Activated CD8-positive, alpha-beta memory T cell treated with anti-CD3 and anti-CD28 coated beads, Interleukin-2, amount 50 U/mL, for 48 hours (primary cell): ENCODE results near the gene LRRFIP1.
"Not testable (repeated sequence)": the region's sequence is repeated elsewhere in the genome, so short reads cannot be mapped to it uniquely, and the experiment has no call there.

Experiments used
- DNase-seq: peaks from one replicate; pipeline ENCODE4 v3.0.0-alpha.2; 2020

LRRFIP1 gene

DNA sequence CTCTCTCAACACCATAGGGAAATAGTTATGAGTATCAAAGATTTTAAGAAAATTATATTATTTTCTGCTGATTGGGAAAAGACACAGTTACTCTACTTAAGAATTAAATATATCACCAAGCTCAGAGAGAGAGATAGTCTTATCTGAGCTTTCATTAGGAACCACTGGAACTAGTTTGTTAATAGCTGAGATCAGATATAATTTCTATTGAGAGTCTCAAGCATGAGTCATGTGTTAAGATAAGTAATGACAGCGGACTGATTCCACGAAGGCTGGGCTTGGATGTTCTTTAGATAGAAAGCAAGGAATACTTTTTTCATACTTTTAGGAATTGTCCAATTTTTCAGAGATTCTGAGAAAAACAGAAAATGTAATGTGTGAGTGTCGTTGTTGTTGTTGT lies 126.8 kb downstream of the LRRFIP1 start:
- no peak for DNase-seq

DNA sequence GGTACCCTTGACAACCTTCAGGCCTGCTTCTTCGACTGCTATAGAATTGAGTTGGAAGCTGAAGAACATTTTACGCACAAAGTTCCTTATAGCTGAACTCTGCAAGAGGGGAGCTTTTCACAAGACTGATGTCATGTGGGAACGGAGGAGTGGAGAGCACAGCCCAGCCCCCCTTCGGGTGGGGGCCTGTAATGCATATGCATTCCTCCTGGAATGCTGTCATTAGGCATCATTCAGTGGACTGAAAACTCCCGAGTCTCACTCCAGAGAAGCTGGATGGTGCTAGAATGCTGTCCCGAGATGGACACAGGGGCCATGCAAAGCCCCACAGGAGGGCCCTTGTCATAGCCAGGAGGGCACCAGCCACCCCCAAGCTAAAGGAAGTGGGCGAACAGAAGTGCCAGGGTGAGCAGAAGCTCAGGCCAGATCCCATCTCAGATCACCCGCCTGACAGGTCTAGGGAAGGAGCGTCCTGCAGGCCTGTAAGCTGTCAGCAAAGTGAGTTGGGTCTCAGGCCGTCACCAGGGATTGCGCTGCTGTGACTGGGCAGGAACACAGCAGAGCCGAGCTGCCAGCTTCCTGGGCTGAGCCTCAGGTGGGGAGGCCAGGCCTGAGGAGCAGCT lies 127.3 kb downstream of the LRRFIP1 start:
- DNase-seq = no peak

DNA sequence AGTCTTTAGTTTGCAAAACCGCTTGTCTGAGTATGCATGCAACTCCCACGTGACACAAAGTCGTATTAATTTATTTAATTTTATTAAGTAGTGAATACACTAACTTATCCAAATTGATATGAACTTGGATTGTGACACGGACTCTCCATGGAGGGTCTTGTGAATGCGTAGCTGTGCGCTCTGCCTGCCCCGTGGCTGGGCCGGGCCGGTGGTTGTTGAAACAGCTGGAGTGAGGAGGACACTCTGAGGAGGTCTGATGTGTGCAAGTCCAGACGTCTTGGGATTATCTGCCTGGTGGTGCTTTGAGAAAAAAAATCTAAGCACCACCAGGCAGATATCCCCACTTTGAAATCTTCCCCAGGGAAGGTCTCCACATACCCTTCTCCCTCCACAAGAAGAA lies 130.2 kb downstream of the LRRFIP1 start:
- no peak for DNase-seq

DNA sequence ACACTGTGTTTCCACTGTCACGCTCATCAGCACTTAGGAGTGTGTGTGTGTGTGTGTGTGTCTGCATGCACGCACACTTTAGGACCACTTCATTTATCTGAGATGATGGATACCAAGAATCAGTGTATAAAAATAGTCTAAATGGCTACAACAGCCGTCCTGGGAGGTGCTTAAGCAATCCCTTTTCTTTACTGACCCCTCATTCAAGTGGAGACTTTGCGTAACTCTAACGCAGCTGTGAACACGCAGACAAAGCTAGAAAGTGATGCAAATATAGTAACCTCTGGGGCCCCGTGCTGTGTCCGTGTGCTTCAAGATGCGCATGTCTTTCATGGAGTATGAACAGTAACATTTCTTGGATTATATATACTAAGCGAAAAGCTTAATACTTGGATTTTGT lies 130.8 kb downstream of the LRRFIP1 start:
- DNase-seq = no peak

DNA sequence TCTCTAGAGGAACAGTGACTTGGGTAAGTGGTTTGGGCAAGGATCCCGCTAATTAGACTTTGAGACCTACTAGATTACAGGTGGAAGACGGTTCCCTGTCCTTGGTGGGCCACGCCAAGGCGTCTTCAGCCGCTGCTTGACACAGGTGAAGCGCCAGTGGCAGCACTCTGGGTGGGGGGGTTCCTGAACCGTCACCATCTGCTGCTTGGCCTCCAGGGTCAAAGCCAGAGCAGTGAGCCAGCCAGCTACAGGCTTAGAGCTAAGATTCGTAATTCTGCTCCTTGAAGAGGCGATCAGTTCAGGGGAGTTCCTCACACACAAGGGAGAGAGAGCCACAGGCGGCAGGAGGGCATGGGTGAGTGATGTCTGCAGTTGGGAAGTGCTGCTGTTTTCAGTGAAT lies 131.8 kb downstream of the LRRFIP1 start:
- DNase-seq = no peak

DNA sequence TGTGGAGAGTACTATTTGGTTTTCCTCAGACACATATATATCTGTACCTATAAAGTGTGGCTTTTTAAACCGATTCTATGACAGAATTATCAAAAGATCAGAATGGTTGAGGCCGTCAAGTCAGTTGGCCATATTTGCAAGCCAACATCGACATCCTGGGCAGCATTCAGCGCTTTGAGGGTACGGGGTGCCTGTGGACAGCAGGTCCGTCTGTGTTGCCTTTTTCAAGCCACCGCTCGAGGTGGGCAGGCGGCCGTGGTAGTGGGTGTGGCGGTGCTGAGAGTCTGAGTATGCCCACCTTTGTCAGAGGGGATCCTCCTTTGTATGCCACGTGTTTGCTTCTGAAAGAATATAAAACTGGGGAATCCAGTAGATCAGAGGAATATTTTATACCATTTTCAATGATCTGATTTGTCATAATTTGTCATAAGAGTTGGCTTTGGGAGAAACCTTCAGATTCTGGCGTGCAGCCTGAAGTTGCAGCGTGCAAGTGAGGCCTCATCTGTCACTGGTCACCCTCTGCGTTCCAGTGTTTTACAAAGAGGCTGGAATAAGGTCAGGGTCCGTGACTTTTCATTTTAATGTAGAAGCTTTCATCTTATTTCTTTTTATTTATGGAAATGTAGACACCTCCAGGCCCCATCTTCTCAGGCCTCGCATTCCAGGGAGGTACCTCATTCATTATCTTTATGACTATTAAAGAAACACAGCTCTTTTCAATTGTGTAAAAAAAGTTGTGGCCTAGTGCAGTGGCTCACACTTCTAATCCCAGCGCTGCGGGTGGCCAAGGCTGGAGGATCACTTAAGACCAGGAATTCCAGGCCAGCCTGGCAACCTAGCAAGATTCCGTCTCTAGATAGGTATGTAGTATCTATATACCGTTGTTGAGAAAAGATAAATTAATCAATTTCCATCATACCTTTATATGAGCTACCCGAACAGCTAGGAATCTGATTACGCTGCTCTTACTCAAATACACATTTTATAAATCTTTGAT lies 133.4 kb downstream of the LRRFIP1 start:
- no peak for DNase-seq

DNA sequence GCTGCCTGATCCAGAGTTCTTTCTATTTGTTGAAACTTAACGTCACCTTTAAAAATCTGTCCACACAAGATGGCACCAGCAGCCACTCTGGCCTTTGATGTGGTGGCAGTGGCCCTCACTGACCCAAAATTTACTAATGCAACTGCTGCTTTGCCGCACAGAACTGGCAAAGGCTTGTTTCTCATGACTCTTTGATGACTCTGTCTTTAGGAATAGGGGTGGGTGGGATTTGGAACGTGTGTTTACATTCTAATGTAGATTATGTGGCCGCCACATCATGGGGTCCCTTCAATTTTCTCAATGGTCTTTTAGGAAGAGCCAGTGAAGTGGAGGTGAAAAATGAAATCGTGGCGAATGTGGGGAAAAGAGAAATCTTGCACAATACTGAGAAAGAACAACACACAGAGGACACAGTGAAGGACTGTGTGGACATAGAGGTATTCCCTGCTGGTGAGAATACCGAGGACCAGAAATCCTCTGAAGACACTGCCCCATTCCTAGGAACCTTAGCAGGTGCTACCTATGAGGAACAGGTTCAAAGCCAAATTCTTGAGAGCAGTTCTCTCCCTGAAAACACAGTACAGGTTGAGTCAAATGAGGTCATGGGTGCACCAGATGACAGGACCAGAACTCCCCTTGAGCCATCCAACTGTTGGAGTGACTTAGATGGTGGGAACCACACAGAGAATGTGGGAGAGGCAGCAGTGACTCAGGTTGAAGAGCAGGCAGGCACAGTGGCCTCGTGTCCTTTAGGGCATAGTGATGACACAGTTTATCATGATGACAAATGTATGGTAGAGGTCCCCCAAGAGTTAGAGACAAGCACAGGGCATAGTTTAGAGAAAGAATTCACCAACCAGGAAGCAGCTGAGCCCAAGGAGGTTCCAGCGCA lies 135.2 kb downstream of the LRRFIP1 start:
- DNase-seq = not testable (repeated sequence)

DNA sequence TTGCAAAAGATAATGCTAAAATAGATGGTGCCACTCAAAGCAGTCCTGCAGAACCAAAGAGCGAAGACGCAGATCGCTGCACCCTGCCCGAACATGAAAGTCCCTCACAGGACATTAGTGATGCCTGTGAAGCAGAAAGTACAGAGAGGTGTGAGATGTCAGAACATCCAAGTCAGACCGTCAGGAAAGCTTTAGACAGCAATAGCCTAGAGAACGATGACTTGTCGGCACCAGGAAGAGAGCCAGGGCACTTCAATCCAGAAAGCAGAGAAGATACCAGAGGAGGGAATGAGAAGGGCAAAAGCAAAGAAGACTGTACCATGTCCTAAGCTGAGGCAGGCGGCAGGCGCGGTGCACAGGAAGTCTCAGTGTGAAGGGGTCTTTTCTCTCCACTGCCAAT lies 136.4 kb downstream of the LRRFIP1 start:
- no peak for DNase-seq

DNA sequence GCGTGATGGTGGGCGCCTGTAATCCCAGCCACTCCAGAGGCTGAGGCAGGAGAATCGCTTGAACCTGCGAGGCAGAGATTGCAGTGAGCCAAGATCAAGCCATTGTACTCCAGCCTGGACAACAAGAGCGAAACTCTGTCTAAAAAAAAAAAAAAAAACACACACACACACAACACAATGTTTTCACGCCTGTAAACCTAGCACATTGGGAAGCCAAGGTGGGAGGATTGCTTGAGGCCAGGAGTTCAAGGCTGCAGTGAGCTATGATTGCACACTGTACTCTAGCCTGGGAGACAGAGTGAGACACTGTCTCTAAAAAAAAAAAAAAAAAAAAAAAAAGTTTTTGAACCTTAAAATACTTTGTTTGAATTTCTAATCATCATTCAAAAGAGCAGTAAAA lies 137.7 kb downstream of the LRRFIP1 start:
- not testable (repeated sequence) for DNase-seq

DNA sequence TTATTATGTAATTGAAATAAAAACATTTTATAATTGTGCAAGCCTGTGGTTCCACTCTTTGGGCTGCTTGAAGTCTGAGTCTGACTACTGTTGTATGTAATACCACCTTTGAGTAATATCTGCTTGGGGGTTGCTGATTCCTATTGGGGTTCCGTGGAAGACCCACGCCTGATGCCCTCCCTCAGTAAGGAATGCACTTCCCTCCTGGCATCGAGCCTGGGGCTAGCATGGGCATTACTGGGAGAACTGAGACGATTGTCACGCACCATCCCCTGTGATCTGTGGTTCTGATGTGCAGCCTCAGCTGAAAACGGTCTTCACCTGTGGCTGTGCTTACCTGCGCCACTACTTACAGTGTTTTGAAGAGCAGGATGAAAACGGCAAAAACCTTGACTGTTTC lies 138.5 kb downstream of the LRRFIP1 start:
- DNase-seq = no peak

DNA sequence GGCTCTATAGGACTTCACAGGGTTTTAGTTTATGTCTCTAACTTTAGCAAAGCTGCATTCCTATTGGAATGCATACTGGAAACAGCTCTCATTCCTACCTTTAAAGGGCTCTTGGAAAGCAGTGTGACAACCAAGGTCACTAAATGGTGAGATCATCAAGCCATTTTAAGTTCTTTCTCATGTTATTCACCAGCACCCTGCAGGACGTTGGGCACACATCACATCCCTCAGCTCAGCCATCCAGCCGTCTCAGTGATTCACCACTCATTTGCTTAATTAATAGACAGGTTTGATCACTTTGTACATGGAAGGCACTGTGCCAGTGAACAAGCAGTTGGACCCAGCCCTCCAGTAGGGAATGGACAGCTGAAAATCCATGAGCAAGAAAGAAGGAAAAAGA lies 139.0 kb downstream of the LRRFIP1 start:
- no peak for DNase-seq

DNA sequence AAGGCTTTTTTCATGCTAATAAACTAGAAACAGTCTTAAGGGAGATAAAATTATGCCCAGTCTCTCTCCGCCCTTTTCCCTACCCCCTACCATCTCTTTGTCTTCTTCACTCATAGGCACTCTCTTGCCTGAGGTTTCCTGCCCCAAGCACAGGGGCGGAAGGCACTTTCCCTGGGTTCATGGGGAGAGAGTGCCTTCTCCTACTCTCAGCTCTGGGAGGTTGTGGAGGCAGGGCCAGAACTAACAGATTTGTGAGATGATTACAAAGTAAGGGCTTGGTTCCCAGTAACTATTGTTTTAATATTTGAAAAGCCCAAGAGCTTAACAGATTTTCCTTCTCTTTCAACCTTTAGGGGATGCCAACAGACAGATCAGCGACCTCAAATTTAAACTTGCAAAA lies 145.1 kb downstream of the LRRFIP1 start:
- no peak for DNase-seq

DNA sequence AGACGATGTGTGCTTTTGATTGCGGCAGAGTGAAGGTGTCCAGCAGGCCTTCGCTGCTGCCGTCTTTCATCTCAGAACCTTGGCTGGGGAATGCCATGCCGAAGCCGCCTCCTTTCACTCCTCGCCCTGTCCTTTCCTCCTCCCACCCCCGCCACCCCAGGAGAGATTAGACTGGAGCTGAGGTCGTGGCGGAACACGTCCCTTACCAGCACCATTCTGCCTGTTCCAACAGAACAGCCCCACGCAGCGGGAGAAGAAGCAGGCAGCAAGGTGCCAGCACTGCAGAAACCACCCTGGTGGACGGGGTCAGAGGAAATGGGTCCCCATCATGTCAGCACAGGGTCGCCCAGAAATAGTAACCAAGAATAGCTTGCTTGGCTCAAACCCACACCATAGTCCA lies 146.4 kb downstream of the LRRFIP1 start:
- no peak for DNase-seq

DNA sequence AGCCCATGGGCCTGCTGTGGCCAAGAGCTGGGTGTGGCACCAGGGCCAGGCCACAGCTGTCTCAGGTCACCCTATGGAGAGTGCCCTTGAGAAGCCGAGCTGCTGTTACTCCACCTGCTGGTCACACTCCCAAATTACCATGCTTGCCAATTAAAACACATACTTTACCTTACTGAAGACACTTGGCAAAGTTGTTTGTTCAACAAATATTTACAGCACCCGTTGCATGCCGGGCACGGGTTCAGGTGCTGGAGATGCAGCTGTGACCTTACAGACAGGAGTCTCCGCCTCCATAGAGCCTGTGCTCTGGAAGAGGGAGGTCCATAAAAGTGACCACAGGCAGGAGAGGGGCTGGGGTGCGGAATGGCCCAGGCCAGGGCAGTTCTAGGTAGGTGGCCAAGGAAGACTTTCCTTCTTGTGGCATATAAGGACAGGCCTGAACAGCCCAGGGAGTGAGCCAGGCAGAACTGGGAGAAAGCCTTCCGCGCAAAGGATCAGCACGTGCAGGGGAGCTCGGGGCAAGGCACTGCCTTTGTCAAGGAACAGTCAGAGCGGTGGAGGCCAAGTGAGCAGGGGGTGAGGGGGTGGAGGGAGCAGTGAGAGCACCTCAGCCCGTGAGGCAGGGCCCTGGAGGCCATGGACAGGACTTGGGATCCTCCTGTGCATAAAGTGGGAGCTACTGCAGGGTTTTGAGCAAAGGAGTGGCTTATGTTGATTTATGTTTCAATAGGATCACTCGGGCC lies 147.6 kb downstream of the LRRFIP1 start:
- DNase-seq = no peak

DNA sequence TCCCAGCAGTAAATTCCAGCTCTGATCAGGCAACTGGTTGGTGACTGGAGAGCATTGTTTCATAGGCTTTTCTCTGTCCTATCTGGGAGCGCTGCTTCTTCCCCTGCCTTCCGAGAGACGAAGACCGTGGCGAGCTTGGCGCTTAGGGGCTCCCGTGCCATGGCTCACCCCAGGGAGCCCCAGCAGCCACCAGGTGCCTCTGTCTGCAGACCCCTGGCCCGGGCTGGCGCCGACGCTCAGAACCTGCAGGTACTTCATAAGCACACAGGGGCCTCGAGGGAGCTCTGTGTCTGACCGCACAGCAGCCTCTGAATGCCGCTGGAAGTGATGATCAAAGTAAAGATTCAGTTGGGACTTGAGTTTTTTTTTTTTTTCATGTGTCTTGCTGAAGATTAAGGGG lies 152.1 kb downstream of the LRRFIP1 start:
- DNase-seq = no peak

DNA sequence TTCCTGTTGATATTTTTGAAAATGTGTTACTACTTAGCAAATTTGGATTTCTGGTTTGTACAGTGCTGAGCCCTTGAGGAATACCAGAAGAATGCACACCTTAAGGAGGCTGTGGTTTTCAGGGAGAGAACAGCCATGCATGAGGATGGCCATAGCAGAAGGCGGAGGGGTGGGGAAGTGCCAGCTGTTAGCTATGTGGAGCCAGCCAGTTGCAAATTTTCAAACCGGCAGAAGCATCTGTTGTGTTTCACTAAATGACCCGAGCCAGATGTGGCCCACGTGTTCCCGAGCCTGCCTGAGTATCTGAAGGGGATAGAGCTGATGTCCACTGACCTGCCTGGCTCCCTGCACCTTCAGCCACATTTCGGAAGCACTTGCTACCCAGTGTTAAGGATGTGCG lies 154.8 kb downstream of the LRRFIP1 start:
- DNase-seq = no peak

DNA sequence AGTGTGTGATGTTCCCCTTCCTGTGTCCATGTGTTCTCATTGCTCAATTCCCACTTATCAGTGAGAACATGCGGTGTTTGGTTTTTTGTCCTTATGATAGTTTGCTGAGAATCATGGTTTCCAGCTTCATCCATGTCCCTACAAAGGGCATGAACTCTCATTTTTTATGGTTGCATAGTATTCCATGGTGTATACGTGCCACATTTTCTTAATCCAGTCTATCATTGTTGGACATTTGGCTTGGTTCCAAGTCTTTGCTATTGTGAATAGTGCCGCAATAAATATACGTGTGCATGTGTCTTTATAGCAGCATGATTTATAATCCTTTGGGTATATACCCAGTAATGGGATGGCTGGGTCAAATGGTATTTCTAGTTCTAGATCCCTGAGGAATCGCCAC lies 156.3 kb downstream of the LRRFIP1 start:
- not testable (repeated sequence) for DNase-seq

DNA sequence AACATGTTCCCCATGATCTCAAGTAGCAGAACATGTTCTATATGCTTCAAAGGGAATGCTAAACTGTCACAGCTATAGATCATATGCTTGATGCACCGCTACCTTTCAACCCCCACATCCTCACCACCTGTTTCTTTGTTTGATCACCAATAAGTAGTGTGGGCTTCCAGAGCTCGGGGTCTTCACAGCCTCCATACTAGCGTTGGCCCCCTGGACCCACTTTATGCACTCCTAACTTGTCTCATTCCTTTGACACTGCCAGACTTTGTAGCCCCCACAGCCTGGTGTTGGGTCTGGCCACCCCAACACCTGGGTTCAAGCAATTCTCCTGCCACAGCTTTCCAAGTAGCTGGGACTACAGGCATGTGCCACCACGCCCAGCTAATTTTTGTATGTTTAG lies 159.5 kb downstream of the LRRFIP1 start:
- no peak for DNase-seq

DNA sequence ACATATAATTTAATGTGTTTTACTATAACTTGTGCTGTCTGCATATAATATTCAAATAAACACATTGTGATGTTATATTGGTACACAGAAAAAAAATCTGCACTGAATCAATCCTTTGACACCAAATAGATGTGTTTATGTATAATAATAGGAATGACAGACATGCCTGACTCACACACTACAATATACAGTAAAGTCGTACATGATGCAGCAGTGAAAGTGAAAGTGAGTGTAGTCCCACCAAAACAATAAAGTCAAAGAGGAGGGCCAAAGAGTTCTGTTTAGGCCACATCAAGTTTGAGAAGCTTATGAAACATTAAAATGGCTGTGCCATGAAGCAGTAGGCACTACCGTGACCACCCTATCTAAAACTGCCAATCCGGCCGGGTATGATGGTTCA lies 163.0 kb downstream of the LRRFIP1 start:
- no peak for DNase-seq

DNA sequence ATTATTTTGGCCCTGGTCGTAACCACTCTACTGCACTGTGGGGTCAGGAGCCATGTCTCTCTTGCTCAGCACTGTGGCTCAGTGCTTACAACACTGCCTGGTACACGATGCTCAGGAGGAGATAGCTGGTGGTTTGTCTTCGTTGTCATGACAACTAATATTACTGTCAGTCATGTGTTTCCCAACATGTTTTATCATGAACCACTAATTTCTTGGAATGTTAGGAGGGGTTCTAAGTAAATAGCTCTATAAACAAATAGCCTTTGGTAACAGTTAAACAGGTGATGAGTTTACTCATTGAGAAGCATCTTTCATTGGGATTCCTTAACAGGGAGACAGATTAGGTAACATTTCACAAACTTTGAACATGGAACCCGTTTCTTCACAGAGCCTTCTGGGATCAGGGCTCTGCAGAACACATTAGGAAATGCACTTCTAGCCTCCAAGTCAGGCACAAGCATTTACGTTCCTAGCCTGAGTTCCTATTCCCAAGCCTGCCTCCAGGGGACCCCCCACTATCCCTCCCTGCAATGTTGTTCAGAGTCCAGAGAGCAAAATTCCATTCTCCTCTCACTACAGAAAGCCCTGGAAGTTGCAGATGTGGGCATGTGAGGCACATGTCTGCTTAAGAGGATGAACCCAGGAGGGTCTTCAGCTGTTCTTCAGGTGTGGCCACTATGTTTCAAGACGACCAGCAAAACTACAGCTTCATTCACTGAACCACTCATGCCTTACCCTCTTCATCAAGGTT lies 164.8 kb downstream of the LRRFIP1 start:
- no peak for DNase-seq

DNA sequence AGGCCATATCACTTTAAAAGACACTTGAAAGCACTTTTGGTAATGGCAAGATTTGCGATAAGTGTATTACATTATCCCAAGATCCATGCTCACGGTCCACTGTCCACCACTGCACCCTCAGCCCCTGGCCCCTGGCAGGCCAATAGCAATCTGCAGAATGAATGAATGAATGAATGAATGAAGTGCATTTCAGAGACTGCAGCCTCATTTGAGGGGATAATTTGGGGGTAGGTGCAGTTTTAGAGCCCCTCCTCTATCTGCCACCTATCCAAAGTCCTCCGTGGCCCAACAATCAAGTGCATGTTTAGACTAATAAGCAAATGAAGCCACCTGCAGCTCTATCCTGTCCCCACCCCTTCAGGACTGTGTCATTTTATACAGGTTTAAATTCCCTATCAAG lies 169.9 kb downstream of the LRRFIP1 start:
- DNase-seq = no peak
